HepG2 (cell line): ENCODE data around the gene ATP1A1. TPM values are rescaled to one million over a fixed set of nuclear protein-coding genes. Genes with fewer than 3 reads are reported as not detected.

Experiments used
- ATAC-seq: fragments of 200-7000 bp; cut with Tn5 transposase; 3 replicates; pipeline ENCODE4 v1.9.1; 2020; ENCODE audit warnings: mild to moderate bottlenecking, moderate library complexity
- BruUV-seq: library from RNA; stranded (reverse); fragments of 400-500 nt; replicated peaks from 2 replicates; lab custom pipeline; 2021; lab: Mats Ljungman, UMichigan
- CTCF ChIA-PET: fragments of 300-600 bp; formaldehyde crosslinking; extraction: SDS; loops from one replicate; lab custom pipeline; 2021; ENCODE audit warnings: low total read pairs, inconsistent platforms, low intra/inter-chr PET ratio; lab: Yijun Ruan, JAX
- POLR2A ChIA-PET: fragments of 350-600 bp; sonication (Branson Sonifier 250); formaldehyde crosslinking; loops from one replicate; lab custom pipeline; 2020; ENCODE audit warnings: antibody characterized with exemption, inconsistent platforms; lab: Yijun Ruan, JAX
- DNase-seq: peaks from one replicate; pipeline ENCODE4 v3.0.0-alpha.2; 2015; ENCODE audit warnings: low spot score
- FAIRE-seq: peaks from 3 replicates; lab custom pipeline; 2011; peaks lifted over from hg19 to GRCh38; lab: Jason Lieb, UNC
- H2AFZ ChIP-seq: one replicate; pipeline ENCODE4 v1.6.1; 2011; ENCODE audit warnings: low read length, inconsistent platforms
- H3K27ac ChIP-seq: fragments of 300-600 bp; 3 replicates; pipeline ENCODE4 v1.8.0; 2011; ENCODE audit warnings: mixed run types, mild to moderate bottlenecking, mixed read lengths, low read length, inconsistent platforms; ENCODE audit not compliant: insufficient read depth; ENCODE audit errors: extremely low read length
- H3K27me3 ChIP-seq, 2 experiments: fragments of 200-600 bp in 1 of 2; 2 replicates in 1 of 2; 3 replicates in 1 of 2; pipeline versions ENCODE4 v1.6.0 to v1.8.0; 2011; ENCODE audit warnings: low read length in 2 of 2, mild to moderate bottlenecking in 2 of 2, moderate library complexity in 2 of 2, inconsistent platforms in 1 of 2; ENCODE audit not compliant: insufficient read depth in 2 of 2, control insufficient read depth in 1 of 2
- H3K36me3 ChIP-seq, 2 experiments: fragments of 200-600 bp in 1 of 2; replicated peaks in 1 of 2; 2 replicates in 1 of 2; 3 replicates in 1 of 2; pipeline versions ENCODE4 v1.5.1 to v1.8.0; 2011; ENCODE audit warnings: low read length in 2 of 2, inconsistent platforms in 1 of 2; ENCODE audit not compliant: insufficient read depth in 2 of 2, control insufficient read depth in 1 of 2
- H3K4me1 ChIP-seq: 2 replicates; pipeline ENCODE4 v1.5.1; 2012; ENCODE audit warnings: low read length, inconsistent platforms; ENCODE audit not compliant: insufficient read depth
- H3K4me2 ChIP-seq: 2 replicates; pipeline ENCODE4 v1.6.0; 2011; ENCODE audit warnings: low read depth, low read length, inconsistent platforms
- H3K4me3 ChIP-seq, 3 experiments: fragments of 200-600 bp in 1 of 3; sonication (generic), shearing (Covaris generic) in 1 of 3; replicated peaks in 1 of 3; 2 replicates each; pipeline ENCODE4 v1.5.1; 2011 to 2016; ENCODE audit warnings: low read length in 3 of 3, inconsistent platforms in 2 of 3, low read depth in 2 of 3, mild to moderate bottlenecking in 2 of 3, control low read depth in 1 of 3, mixed read lengths in 1 of 3; ENCODE audit not compliant: insufficient read depth in 1 of 3
- H3K79me2 ChIP-seq: one replicate; pipeline ENCODE4 v1.6.1; 2011; ENCODE audit warnings: low read length, inconsistent platforms; ENCODE audit not compliant: insufficient read depth
- H3K9ac ChIP-seq: 2 replicates; pipeline ENCODE4 v1.6.0; 2011; ENCODE audit warnings: mild to moderate bottlenecking, low read depth, low read length, inconsistent platforms; ENCODE audit not compliant: insufficient read depth
- H3K9me3 ChIP-seq: 2 replicates; pipeline ENCODE4 v1.5.1; 2012; ENCODE audit warnings: mild to moderate bottlenecking, low read length
- H4K20me1 ChIP-seq: 2 replicates; pipeline ENCODE4 v1.6.0; 2011; ENCODE audit warnings: inconsistent platforms, mild to moderate bottlenecking, low read length, moderate library complexity; ENCODE audit not compliant: insufficient read depth
- NCOA2 ChIP-seq: sonication (generic); formaldehyde crosslinking; IDR thresholded peaks from 2 replicates; pipeline ENCODE4 v1.8.0; 2022; ENCODE audit warnings: inconsistent platforms
- POLR2G ChIP-seq: fragments of 200-400 bp; formaldehyde crosslinking; IDR thresholded peaks from 2 replicates; pipeline ENCODE4 v1.6.1; 2018; ENCODE audit warnings: mild to moderate bottlenecking, low read depth, low read length, moderate library complexity
- ZNF768 ChIP-seq: sonication (generic); formaldehyde crosslinking; IDR thresholded peaks from 2 replicates; pipeline ENCODE4 v1.4.0; 2020; ENCODE audit warnings: missing genetic modification reagents
- WGBS: methylation state at CpG from one replicate; pipeline ENCODE4 v1.1.6; 2017; ENCODE audit warnings: low lambda C conversion rate; 5-methylcytosine and 5-hydroxymethylcytosine counted together
- in situ Hi-C: cut with HindIII; loops from 2 replicates; pipeline ENCODE4 v1.10.0; 2017; ENCODE audit warnings: low pct_unique_long_range_greater_than_20kb; ENCODE audit not compliant: extremely low pct_ligation_motif_present
- intact Hi-C: fragments of 100-400 bp; cut with micrococcal nuclease; formaldehyde crosslinking; loops from one replicate; pipeline ENCODE4 v1.10.0; 2022; ENCODE audit not compliant: unreplicated experiment
- polyA plus RNA-seq, 8 experiments: library from polyadenylated mRNA; depleted of rRNA in 3 of 8; stranded (reverse) in 7 of 8; unstranded in 1 of 8; fragments of >200 nt; fragmentation: Illumina TruSeq in 4 of 8; extraction: Trizol in 4 of 8; gene quantifications; 2 replicates each; pipeline versions ENCODE4 v1.2.1 to v1.2.3, GENCODE V29; 2011 to 2016; ENCODE audit warnings: low read depth in 4 of 8, missing spikeins in 1 of 8, mixed read lengths in 1 of 8; ENCODE audit not compliant: insufficient read depth in 1 of 8
- total RNA-seq, 5 experiments: library from RNA; depleted of rRNA; stranded (reverse); fragments of >200 nt; fragmentation: Illumina TruSeq; extraction: Trizol; gene quantifications; 2 replicates each; pipeline ENCODE4 v1.2.3, GENCODE V29; 2016; ENCODE audit warnings: low read depth in 1 of 5
- TF ChIP-seq, protein P1 (sequence below), 2 experiments: fragments of 450-650 bp in 1 of 2; sonication (generic) in 1 of 2; formaldehyde crosslinking in 1 of 2; IDR thresholded peaks; 2 replicates each; pipeline versions ENCODE4 v1.6.1 to v1.8.0; 2016 to 2022; ENCODE audit warnings: antibody characterized with exemption in 1 of 2, mild to moderate bottlenecking in 1 of 2, missing genetic modification reagents in 1 of 2

Gene ATP1A1
- total and polyA plus RNA-seq, 2 of the 13 experiments (the other 11 are each of a cell fraction or from before 2014, with no cell fraction given): 280 to 705 TPM

- Histone ChIP-seq H3K36me3 (peaks cover 18 to 32% of the 10 kb centered on the region in 2 experiments), H3K79me2 (no peaks in the 10 kb centered on the region), H3K4me2 (no peak overlapping the region), H2AFZ (no peak overlapping the region), H3K27me3 (no peaks in the 10 kb centered on the region), H3K4me1 (peaks cover 34% of the 10 kb centered on the region), H3K27ac (no peak overlapping the region), H3K9ac (no peak overlapping the region), H3K9me3 (no peaks in the 10 kb centered on the region), H4K20me1 (no peaks in the 10 kb centered on the region), H3K4me3 (no peak overlapping the region)
- in situ Hi-C loops (loop anchor here (10.0 kb wide), 1 partner anchor 76 kb away; no protein-coding TSS in a partner anchor), intact Hi-C loops (no loop called here)
- ATAC-seq: no peak
- FAIRE-seq: no peak
- TF ChIP-seq POLR2G (peak; percentile 50), ZNF768 (peak; percentile 89), NCOA2 (CRISPR knock-in tag) (no peak)
- TF ChIP-seq, protein P1, sequence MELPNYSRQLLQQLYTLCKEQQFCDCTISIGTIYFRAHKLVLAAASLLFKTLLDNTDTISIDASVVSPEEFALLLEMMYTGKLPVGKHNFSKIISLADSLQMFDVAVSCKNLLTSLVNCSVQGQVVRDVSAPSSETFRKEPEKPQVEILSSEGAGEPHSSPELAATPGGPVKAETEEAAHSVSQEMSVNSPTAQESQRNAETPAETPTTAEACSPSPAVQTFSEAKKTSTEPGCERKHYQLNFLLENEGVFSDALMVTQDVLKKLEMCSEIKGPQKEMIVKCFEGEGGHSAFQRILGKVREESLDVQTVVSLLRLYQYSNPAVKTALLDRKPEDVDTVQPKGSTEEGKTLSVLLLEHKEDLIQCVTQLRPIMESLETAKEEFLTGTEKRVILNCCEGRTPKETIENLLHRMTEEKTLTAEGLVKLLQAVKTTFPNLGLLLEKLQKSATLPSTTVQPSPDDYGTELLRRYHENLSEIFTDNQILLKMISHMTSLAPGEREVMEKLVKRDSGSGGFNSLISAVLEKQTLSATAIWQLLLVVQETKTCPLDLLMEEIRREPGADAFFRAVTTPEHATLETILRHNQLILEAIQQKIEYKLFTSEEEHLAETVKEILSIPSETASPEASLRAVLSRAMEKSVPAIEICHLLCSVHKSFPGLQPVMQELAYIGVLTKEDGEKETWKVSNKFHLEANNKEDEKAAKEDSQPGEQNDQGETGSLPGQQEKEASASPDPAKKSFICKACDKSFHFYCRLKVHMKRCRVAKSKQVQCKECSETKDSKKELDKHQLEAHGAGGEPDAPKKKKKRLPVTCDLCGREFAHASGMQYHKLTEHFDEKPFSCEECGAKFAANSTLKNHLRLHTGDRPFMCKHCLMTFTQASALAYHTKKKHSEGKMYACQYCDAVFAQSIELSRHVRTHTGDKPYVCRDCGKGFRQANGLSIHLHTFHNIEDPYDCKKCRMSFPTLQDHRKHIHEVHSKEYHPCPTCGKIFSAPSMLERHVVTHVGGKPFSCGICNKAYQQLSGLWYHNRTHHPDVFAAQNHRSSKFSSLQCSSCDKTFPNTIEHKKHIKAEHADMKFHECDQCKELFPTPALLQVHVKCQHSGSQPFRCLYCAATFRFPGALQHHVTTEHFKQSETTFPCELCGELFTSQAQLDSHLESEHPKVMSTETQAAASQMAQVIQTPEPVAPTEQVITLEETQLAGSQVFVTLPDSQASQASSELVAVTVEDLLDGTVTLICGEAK (IDR thresholded peaks at IDR 0.05): no peak
- TF ChIP-seq, protein P1 (CRISPR knock-in tag; IDR thresholded peaks at IDR 0.05): no peak
- DNase-seq: no peak
- WGBS: 95% methylated on average over 7 of the region's 13 CpGs
- ChIA-PET POLR2A (interaction anchor here (5.7 kb wide), 1 partner anchor 66 kb away, joined by 35 read pairs; no protein-coding TSS in a partner anchor), CTCF (no interaction called here)
- BruUV-seq: no TSS peak
Measured at GRCh38 chr1:116408803-116409720, 36.0 kb downstream of the ATP1A1 start.
